Osteoblast (primary cell): ENCODE results near the gene CLVS2. TPM values are rescaled to one million over a fixed set of nuclear protein-coding genes. Genes with fewer than 3 reads are reported as not detected.

ENCODE experiments used
- DNase-seq: peaks from one replicate; pipeline ENCODE4 v3.0.0; 2011; ENCODE audit warnings: low spot score, mixed read lengths; ENCODE audit not compliant: insufficient read length; ENCODE audit errors: missing footprints
- H2AFZ ChIP-seq: 2 replicates; pipeline ENCODE4 v1.6.0; 2011; ENCODE audit warnings: mild to moderate bottlenecking, low read length
- H3K27ac ChIP-seq: 2 replicates; pipeline ENCODE4 v1.5.1; 2011; ENCODE audit warnings: mild to moderate bottlenecking, low read depth, low read length, moderate library complexity
- H3K27me3 ChIP-seq: 2 replicates; pipeline ENCODE4 v1.6.0; 2012; ENCODE audit warnings: mild to moderate bottlenecking, control low read depth, inconsistent platforms, low read length, moderate library complexity; ENCODE audit not compliant: insufficient read depth
- H3K36me3 ChIP-seq: 2 replicates; pipeline ENCODE4 v1.5.1; 2011; ENCODE audit warnings: mild to moderate bottlenecking, low read length, control low read depth, moderate library complexity; ENCODE audit not compliant: insufficient read depth
- H3K4me1 ChIP-seq: 2 replicates; pipeline ENCODE4 v1.5.1; 2011; ENCODE audit warnings: mild to moderate bottlenecking, low read length, control low read depth, moderate library complexity; ENCODE audit not compliant: insufficient read depth
- H3K4me2 ChIP-seq: 2 replicates; pipeline ENCODE4 v1.6.0; 2011; ENCODE audit warnings: mild to moderate bottlenecking, low read length; ENCODE audit not compliant: insufficient read depth
- H3K4me3 ChIP-seq: fragments of 200-600 bp; sonication (generic); 3 replicates; pipeline ENCODE4 v1.5.1; 2012; ENCODE audit warnings: mild to moderate bottlenecking, low read length, inconsistent platforms; ENCODE audit not compliant: insufficient read depth
- H3K79me2 ChIP-seq: 2 replicates; pipeline ENCODE4 v1.6.0; 2012; ENCODE audit warnings: mild to moderate bottlenecking, low read length, control low read depth, inconsistent platforms; ENCODE audit not compliant: insufficient read depth
- H3K9me3 ChIP-seq: 2 replicates; pipeline ENCODE4 v1.5.1; 2011; ENCODE audit warnings: low read depth, low read length, control low read depth
- H4K20me1 ChIP-seq: 2 replicates; pipeline ENCODE4 v1.6.0; 2012; ENCODE audit warnings: mild to moderate bottlenecking, low read length, control low read depth; ENCODE audit not compliant: insufficient read depth
- total RNA-seq: library from RNA; depleted of rRNA; stranded (reverse); fragments of >200 nt; gene quantifications from 2 replicates; pipeline ENCODE4 v1.2.3, GENCODE V29; 2012
- TF ChIP-seq, protein P1 (sequence below): IDR thresholded peaks from 2 replicates; pipeline ENCODE4 v1.5.1; 2011; ENCODE audit warnings: mild to moderate bottlenecking, low read depth, low read length, moderate library complexity; ENCODE audit errors: extremely low read depth

The CLVS2 gene
- total RNA-seq, 1 donor = not detected

DNA sequence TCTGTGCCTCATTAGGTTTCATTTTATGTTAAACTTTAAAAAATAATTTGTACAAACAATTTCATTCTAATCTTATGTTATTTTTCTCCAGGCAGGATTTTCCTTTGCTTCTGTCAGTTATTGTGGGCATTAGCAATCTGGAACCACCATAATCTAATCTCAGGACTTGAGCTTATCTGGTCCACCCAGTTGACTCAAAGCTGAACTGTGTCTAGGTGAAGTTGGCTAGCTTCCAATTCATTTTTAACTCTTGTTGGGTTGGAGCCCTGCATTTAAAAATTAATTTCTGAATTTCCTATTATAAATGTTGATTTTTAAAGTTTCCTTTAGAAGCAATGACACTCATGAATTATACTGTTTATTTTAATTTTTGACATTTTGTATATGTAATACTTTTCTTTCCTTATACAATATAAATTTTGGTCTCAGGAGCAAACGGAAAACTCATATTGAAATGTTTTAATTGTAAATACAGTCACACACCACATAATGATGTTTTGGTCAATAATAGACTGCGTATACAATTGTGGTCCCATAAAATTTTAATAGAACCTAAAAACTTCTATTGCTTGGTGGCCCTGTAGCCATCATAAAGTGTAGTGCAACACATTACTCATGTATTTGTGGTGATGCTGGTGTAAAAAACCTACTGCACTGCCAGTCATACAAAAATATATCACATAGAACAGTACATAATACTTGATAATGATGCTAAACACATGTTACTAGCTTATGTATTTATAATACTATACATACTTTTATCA lies 121.3 kb downstream of the CLVS2 start:
- no peaks in the 10 kb centered on the region for H3K27me3 ChIP-seq
- no peak overlapping the region for H2AFZ ChIP-seq
- H3K79me2 ChIP-seq = no peaks in the 10 kb centered on the region
- H3K9me3 ChIP-seq = no peaks in the 10 kb centered on the region
- H3K4me3 ChIP-seq = no peak overlapping the region
- H3K4me1 ChIP-seq = no peaks in the 10 kb centered on the region
- DNase-seq = no peak
- no peak overlapping the region for H3K4me2 ChIP-seq
- no peaks in the 10 kb centered on the region for H4K20me1 ChIP-seq
- no peak overlapping the region for H3K27ac ChIP-seq
- TF ChIP-seq, protein P1, sequence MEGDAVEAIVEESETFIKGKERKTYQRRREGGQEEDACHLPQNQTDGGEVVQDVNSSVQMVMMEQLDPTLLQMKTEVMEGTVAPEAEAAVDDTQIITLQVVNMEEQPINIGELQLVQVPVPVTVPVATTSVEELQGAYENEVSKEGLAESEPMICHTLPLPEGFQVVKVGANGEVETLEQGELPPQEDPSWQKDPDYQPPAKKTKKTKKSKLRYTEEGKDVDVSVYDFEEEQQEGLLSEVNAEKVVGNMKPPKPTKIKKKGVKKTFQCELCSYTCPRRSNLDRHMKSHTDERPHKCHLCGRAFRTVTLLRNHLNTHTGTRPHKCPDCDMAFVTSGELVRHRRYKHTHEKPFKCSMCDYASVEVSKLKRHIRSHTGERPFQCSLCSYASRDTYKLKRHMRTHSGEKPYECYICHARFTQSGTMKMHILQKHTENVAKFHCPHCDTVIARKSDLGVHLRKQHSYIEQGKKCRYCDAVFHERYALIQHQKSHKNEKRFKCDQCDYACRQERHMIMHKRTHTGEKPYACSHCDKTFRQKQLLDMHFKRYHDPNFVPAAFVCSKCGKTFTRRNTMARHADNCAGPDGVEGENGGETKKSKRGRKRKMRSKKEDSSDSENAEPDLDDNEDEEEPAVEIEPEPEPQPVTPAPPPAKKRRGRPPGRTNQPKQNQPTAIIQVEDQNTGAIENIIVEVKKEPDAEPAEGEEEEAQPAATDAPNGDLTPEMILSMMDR = no peak
- no peaks in the 10 kb centered on the region for H3K36me3 ChIP-seq

DNA sequence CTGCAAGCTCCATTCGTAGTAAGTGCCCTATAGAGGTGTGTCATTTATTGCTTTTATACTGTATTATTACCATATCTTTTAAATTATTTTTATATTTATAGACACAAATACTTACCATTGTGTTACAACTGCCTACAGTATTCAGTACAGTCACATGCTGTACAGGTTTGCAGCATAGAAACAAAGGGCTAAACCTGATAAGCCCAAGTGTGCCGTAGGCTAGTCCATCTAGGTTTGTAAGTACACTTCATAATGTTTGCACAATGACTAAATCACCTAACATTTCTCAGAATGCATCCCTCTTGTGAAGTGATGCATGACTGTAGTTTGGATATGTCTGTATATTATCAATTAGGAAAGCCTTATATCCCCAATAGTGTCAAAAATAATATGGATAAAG lies 122.8 kb downstream of the CLVS2 start:
- H4K20me1 ChIP-seq = no peaks in the 10 kb centered on the region
- no peaks in the 10 kb centered on the region for H3K36me3 ChIP-seq
- H2AFZ ChIP-seq = no peak overlapping the region
- no peak overlapping the region for H3K4me3 ChIP-seq
- H3K79me2 ChIP-seq = no peaks in the 10 kb centered on the region
- H3K27me3 ChIP-seq = no peaks in the 10 kb centered on the region
- DNase-seq = no peak
- H3K4me2 ChIP-seq = no peak overlapping the region
- TF ChIP-seq, protein P1 = no peak
- no peak overlapping the region for H3K27ac ChIP-seq
- H3K9me3 ChIP-seq = no peaks in the 10 kb centered on the region
- no peaks in the 10 kb centered on the region for H3K4me1 ChIP-seq

Other genes starting within 250 kb of the CLVS2 start
- gene FABP7, start 216.5 kb upstream of the CLVS2 start, total RNA-seq = not detected in 2 replicates
- 22.7 and 23.5 TPM in 2 replicates for gene SMPDL3A, start 207.0 kb upstream of the CLVS2 start, total RNA-seq